HG03066 (cell line): ENCODE measurements around the gene VIPR2.

Experiments used
- ATAC-seq: cut with Tn5 transposase; IDR thresholded peaks from one replicate; pipeline ENCODE4 v1.9.1; 2021; ENCODE audit warnings: low read depth; ENCODE audit not compliant: unreplicated experiment

VIPR2 gene

GRCh38 chr7:159048656-159049055 is 96.0 kb downstream of the VIPR2 start:
- ATAC-seq, result no peak

- no peak for ATAC-seq
These were observed 97.1 kb downstream of the VIPR2 start for GRCh38 chr7:159047536-159047935.

GRCh38 chr7:159046300-159046699 is 98.4 kb downstream of the VIPR2 start:
- ATAC-seq, result no peak

GRCh38 chr7:159045839-159046238 is 98.8 kb downstream of the VIPR2 start:
- ATAC-seq, result no peak

GRCh38 chr7:159042581-159043101 is 102.0 kb downstream of the VIPR2 start:
- ATAC-seq, result no peak

- no peak for ATAC-seq
These were observed 102.6 kb downstream of the VIPR2 start for GRCh38 chr7:159042103-159042502.

GRCh38 chr7:159040912-159041711 is 103.6 kb downstream of the VIPR2 start:
- no peak for ATAC-seq

- no peak for ATAC-seq
These were observed 104.5 kb downstream of the VIPR2 start for GRCh38 chr7:159040146-159040545.

- ATAC-seq, result no peak
These were observed 105.0 kb downstream of the VIPR2 start for GRCh38 chr7:159039716-159040115.

GRCh38 chr7:159038066-159038465 is 106.6 kb downstream of the VIPR2 start:
- ATAC-seq, result no peak

GRCh38 chr7:159036916-159037605 is 107.6 kb downstream of the VIPR2 start:
- no peak for ATAC-seq

GRCh38 chr7:159035571-159036073 is 109.0 kb downstream of the VIPR2 start:
- ATAC-seq, result no peak

- ATAC-seq, result no peak
These were observed 109.7 kb downstream of the VIPR2 start for GRCh38 chr7:159034988-159035387.

- no peak for ATAC-seq
These were observed 110.3 kb downstream of the VIPR2 start for GRCh38 chr7:159034394-159034793.

GRCh38 chr7:159033956-159034355 is 110.7 kb downstream of the VIPR2 start:
- ATAC-seq, result no peak

- no peak for ATAC-seq
These were observed 111.2 kb downstream of the VIPR2 start for GRCh38 chr7:159033473-159033825.

GRCh38 chr7:159032753-159033472 is 111.8 kb downstream of the VIPR2 start:
- ATAC-seq, result no peak

- no peak for ATAC-seq
These were observed 112.3 kb downstream of the VIPR2 start for GRCh38 chr7:159032322-159032721.

GRCh38 chr7:159031750-159032149 is 112.9 kb downstream of the VIPR2 start:
- no peak for ATAC-seq

- ATAC-seq, result no peak
These were observed 113.4 kb downstream of the VIPR2 start for GRCh38 chr7:159031135-159031701.
